Liver (tissue), 3 donors: ENCODE data around the gene DDX20.

Experiments
- ATF3 ChIP-seq: IDR thresholded peaks from 2 replicates; pipeline ENCODE4 v1.6.1; 2016; ENCODE audit warnings: antibody characterized with exemption
- EGR1 ChIP-seq, 2 donors: IDR thresholded peaks; 2 replicates each; pipeline ENCODE4 v1.6.1; 2016 to 2018; ENCODE audit warnings: antibody characterized with exemption in 2 of 2, low read depth in 2 of 2
- FOXA1 ChIP-seq: IDR thresholded peaks from 2 replicates; pipeline ENCODE4 v1.6.1; 2016; ENCODE audit warnings: antibody characterized with exemption
- FOXA2 ChIP-seq: IDR thresholded peaks from 2 replicates; pipeline ENCODE4 v1.6.1; 2016; ENCODE audit warnings: antibody characterized with exemption
- GABPA ChIP-seq, 2 donors: IDR thresholded peaks in 1 of 2; conservative IDR thresholded peaks in 1 of 2; 2 replicates each; pipeline ENCODE4 v1.6.1; 2016; ENCODE audit warnings: antibody characterized with exemption in 2 of 2, mild to moderate bottlenecking in 1 of 2, moderate library complexity in 1 of 2
- JUND ChIP-seq, 2 donors: IDR thresholded peaks; 2 replicates each; pipeline ENCODE4 v1.6.1; 2016; ENCODE audit warnings: antibody characterized with exemption in 2 of 2
- RAD21 ChIP-seq, 2 donors: IDR thresholded peaks; 2 replicates each; pipeline ENCODE4 v1.6.1; 2016; ENCODE audit warnings: antibody characterized with exemption in 2 of 2, mild to moderate bottlenecking in 2 of 2
- REST ChIP-seq: IDR thresholded peaks from 2 replicates; pipeline ENCODE4 v1.6.1; 2016; ENCODE audit warnings: antibody characterized with exemption, mild to moderate bottlenecking
- SP1 ChIP-seq: IDR thresholded peaks from 2 replicates; pipeline ENCODE4 v1.6.1; 2018; ENCODE audit warnings: antibody characterized with exemption, mild to moderate bottlenecking
- TAF1 ChIP-seq: conservative IDR thresholded peaks from 2 replicates; pipeline ENCODE4 v1.6.1; 2016; ENCODE audit warnings: antibody characterized with exemption, mild to moderate bottlenecking
- YY1 ChIP-seq: IDR thresholded peaks from 2 replicates; pipeline ENCODE4 v1.6.1; 2016; ENCODE audit warnings: antibody characterized with exemption, mild to moderate bottlenecking
- TF ChIP-seq, protein P1 (sequence below): fragments of 150-350 bp; IDR thresholded peaks from 2 replicates; pipeline ENCODE4 v1.5.1; 2017; ENCODE audit warnings: improper control_type of control experiment, low read depth, low read length; ENCODE audit not compliant: missing input control
- TF ChIP-seq, protein P2 (sequence below): IDR thresholded peaks from 2 replicates; pipeline ENCODE4 v1.6.1; 2016; ENCODE audit warnings: antibody characterized with exemption
- donor health status: healthy.
- donor health status: healthy.

GRCh38 chr1:111747947-111748346 lies 7.8 kb upstream of the DDX20 start:
- TF ChIP-seq SP1, result no peak
- no peak for TF ChIP-seq YY1
- no peak for TF ChIP-seq REST
- TF ChIP-seq GABPA (IDR thresholded peaks at IDR 0.05 in 1 of 2, conservative IDR thresholded peaks at IDR 0.05 in 1 of 2), result no peak
- TF ChIP-seq TAF1, result no peak
- TF ChIP-seq, protein P1, sequence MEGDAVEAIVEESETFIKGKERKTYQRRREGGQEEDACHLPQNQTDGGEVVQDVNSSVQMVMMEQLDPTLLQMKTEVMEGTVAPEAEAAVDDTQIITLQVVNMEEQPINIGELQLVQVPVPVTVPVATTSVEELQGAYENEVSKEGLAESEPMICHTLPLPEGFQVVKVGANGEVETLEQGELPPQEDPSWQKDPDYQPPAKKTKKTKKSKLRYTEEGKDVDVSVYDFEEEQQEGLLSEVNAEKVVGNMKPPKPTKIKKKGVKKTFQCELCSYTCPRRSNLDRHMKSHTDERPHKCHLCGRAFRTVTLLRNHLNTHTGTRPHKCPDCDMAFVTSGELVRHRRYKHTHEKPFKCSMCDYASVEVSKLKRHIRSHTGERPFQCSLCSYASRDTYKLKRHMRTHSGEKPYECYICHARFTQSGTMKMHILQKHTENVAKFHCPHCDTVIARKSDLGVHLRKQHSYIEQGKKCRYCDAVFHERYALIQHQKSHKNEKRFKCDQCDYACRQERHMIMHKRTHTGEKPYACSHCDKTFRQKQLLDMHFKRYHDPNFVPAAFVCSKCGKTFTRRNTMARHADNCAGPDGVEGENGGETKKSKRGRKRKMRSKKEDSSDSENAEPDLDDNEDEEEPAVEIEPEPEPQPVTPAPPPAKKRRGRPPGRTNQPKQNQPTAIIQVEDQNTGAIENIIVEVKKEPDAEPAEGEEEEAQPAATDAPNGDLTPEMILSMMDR, result no peak
- no peak for TF ChIP-seq RAD21 (IDR thresholded peaks at IDR 0.05)
- no peak for TF ChIP-seq FOXA2
- TF ChIP-seq JUND (IDR thresholded peaks at IDR 0.05), result no peak
- no peak for TF ChIP-seq ATF3
- no peak for TF ChIP-seq EGR1 (IDR thresholded peaks at IDR 0.05; ENCODE audit: low read depth in 2 of 2)
- TF ChIP-seq, protein P2, sequence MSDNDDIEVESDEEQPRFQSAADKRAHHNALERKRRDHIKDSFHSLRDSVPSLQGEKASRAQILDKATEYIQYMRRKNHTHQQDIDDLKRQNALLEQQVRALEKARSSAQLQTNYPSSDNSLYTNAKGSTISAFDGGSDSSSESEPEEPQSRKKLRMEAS, result no peak
- no peak for TF ChIP-seq FOXA1
